ENCODE data around the gene SPDYE6. TPM values are rescaled to one million over a fixed set of nuclear protein-coding genes. Genes with fewer than 3 reads are reported as not detected.
"Not testable (repeated sequence)": the region's sequence is repeated elsewhere in the genome, so short reads cannot be mapped to it uniquely, and the experiment has no call there.

SPDYE6 gene
- total RNA-seq, 2 experiments from 2014 or later: not detected

GRCh38 chr7:102390697-102391484 lies 34.6 kb upstream of the SPDYE6 start:
- H3K27me3 Mint-ChIP-seq (ENCODE audit: low read depth): no peaks in the 10 kb centered on the region
- peaks cover 8% of the 10 kb centered on the region for H3K36me3 Mint-ChIP-seq (ENCODE audit: low read depth)
- H3K4me1 Mint-ChIP-seq (ENCODE audit: low read depth): peaks cover 5% of the 10 kb centered on the region
- CTCF ChIA-PET: interaction anchor here (1.1 to 1.9 kb wide), 10 partner anchors 14 to 118 kb away, joined by 3 to 16 read pairs (median 4); no protein-coding TSS in a partner anchor
- no peak overlapping the region for H3K4me3 Mint-ChIP-seq
- peak; percentile 77 for DNase-seq
- intact Hi-C loops (cut with micrococcal nuclease): loop anchor here (1.0 to 2.0 kb wide), 3 partner anchors 107 to 848 kb away; no protein-coding TSS in a partner anchor
- no peaks in the 10 kb centered on the region for H3K9me3 Mint-ChIP-seq
- H3K27ac Mint-ChIP-seq: no peak overlapping the region

- Mint-ChIP-seq H3K9me3 (no peaks in the 10 kb centered on the region), H3K27ac (no peak overlapping the region), H3K36me3 (ENCODE audit: low read depth) (peaks cover 8% of the 10 kb centered on the region), H3K27me3 (ENCODE audit: low read depth) (no peaks in the 10 kb centered on the region), H3K4me1 (ENCODE audit: low read depth) (no peaks in the 10 kb centered on the region), H3K4me3 (no peak overlapping the region)
- CTCF ChIA-PET: interaction anchor here (0.7 to 1.3 kb wide), 3 partner anchors 78 to 117 kb away, joined by 3 to 4 read pairs (median 3); no protein-coding TSS in a partner anchor
- intact Hi-C loops (cut with micrococcal nuclease): loop anchor here (1.0 to 2.0 kb wide), 3 partner anchors 106 to 847 kb away; no protein-coding TSS in a partner anchor
- no peak for DNase-seq
Observed at GRCh38 chr7:102389810-102390209, 33.6 kb upstream of the SPDYE6 start.

- Mint-ChIP-seq H3K27me3 (ENCODE audit: low read depth) (no peaks in the 10 kb centered on the region), H3K36me3 (ENCODE audit: low read depth) (peaks cover 11% of the 10 kb centered on the region), H3K4me1 (ENCODE audit: low read depth) (no peaks in the 10 kb centered on the region), H3K9me3 (no peaks in the 10 kb centered on the region), H3K27ac (no peak overlapping the region), H3K4me3 (no peak overlapping the region)
- CTCF ChIA-PET: no interaction called here
- no peak for DNase-seq
- intact Hi-C loops (cut with micrococcal nuclease): no loop called here
Observed at GRCh38 chr7:102387064-102387463, 30.8 kb upstream of the SPDYE6 start.

- intact Hi-C loops (cut with micrococcal nuclease); H3K9me3 Mint-ChIP-seq; DNase-seq; H3K27me3 Mint-ChIP-seq (ENCODE audit: low read depth); H3K4me3 Mint-ChIP-seq; H3K4me1 Mint-ChIP-seq (ENCODE audit: low read depth); H3K27ac Mint-ChIP-seq: not testable (repeated sequence)
- CTCF ChIA-PET: interaction anchor here (0.6 kb wide), 1 partner anchor 87 kb away, joined by 3 read pairs; no protein-coding TSS in a partner anchor
- peaks cover 30% of the 10 kb centered on the region for H3K36me3 Mint-ChIP-seq (ENCODE audit: low read depth)
Observed at GRCh38 chr7:102381696-102382425, 25.6 kb upstream of the SPDYE6 start.

GRCh38 chr7:102380837-102381236 lies 24.6 kb upstream of the SPDYE6 start:
- CTCF ChIA-PET: interaction anchor here (0.6 kb wide), 2 partner anchors 86 to 812 kb away, joined by 3 to 6 read pairs; no protein-coding TSS in a partner anchor
- intact Hi-C loops (cut with micrococcal nuclease); H3K27me3 Mint-ChIP-seq (ENCODE audit: low read depth); H3K4me3 Mint-ChIP-seq; H3K9me3 Mint-ChIP-seq; DNase-seq; H3K27ac Mint-ChIP-seq; H3K4me1 Mint-ChIP-seq (ENCODE audit: low read depth): not testable (repeated sequence)
- peaks cover 27% of the 10 kb centered on the region for H3K36me3 Mint-ChIP-seq (ENCODE audit: low read depth)

GRCh38 chr7:102376964-102377466 lies 20.8 kb upstream of the SPDYE6 start:
- Mint-ChIP-seq H3K27ac (no peak overlapping the region), H3K36me3 (ENCODE audit: low read depth) (peaks cover 23% of the 10 kb centered on the region), H3K4me1 (ENCODE audit: low read depth) (peaks cover 6% of the 10 kb centered on the region), H3K4me3 (no peak overlapping the region), H3K27me3 (ENCODE audit: low read depth) (no peaks in the 10 kb centered on the region), H3K9me3 (no peaks in the 10 kb centered on the region)
- CTCF ChIA-PET: no interaction called here
- intact Hi-C loops (cut with micrococcal nuclease): no loop called here
- DNase-seq: no peak

GRCh38 chr7:102372796-102373195 lies 16.6 kb upstream of the SPDYE6 start:
- peaks cover 23% of the 10 kb centered on the region for H3K36me3 Mint-ChIP-seq (ENCODE audit: low read depth)
- intact Hi-C loops (cut with micrococcal nuclease): not testable (repeated sequence)
- CTCF ChIA-PET: interaction anchor here (0.6 kb wide), 1 partner anchor 516 kb away, joined by 3 read pairs; no protein-coding TSS in a partner anchor

GRCh38 chr7:102370038-102370437 lies 13.8 kb upstream of the SPDYE6 start:
- intact Hi-C loops (cut with micrococcal nuclease); H3K27me3 Mint-ChIP-seq (ENCODE audit: low read depth); H3K4me3 Mint-ChIP-seq; H3K9me3 Mint-ChIP-seq; H3K27ac Mint-ChIP-seq; DNase-seq; CTCF ChIA-PET: not testable (repeated sequence)
- H3K4me1 Mint-ChIP-seq (ENCODE audit: low read depth): peaks cover 32% of the 10 kb centered on the region
- H3K36me3 Mint-ChIP-seq (ENCODE audit: low read depth): peaks cover 22% of the 10 kb centered on the region

More at GRCh38 chr7:102372796-102373195, 16.6 kb upstream of the SPDYE6 start:
- not testable (repeated sequence) for H3K9me3 Mint-ChIP-seq; DNase-seq; H3K4me3 Mint-ChIP-seq; H3K27ac Mint-ChIP-seq; H3K27me3 Mint-ChIP-seq (ENCODE audit: low read depth)
- peaks cover 19% of the 10 kb centered on the region for H3K4me1 Mint-ChIP-seq (ENCODE audit: low read depth)

GRCh38 chr7:102365390-102365789 lies 9.1 kb upstream of the SPDYE6 start:
- H3K27me3 Mint-ChIP-seq (ENCODE audit: low read depth); H3K27ac Mint-ChIP-seq; DNase-seq; CTCF ChIA-PET; H3K9me3 Mint-ChIP-seq: not testable (repeated sequence)
- Mint-ChIP-seq H3K36me3 (ENCODE audit: low read depth) (peaks cover 13% of the 10 kb centered on the region), H3K4me1 (ENCODE audit: low read depth) (peaks cover 28% of the 10 kb centered on the region), H3K4me3 (peak overlapping the region; percentile 36)
- intact Hi-C loops (cut with micrococcal nuclease): loop anchor here (10.0 kb wide), 1 partner anchor 551 kb away; the partner anchor contains the start of gene CUX1

- not testable (repeated sequence) for H3K9me3 Mint-ChIP-seq; H3K27me3 Mint-ChIP-seq (ENCODE audit: low read depth); H3K36me3 Mint-ChIP-seq (ENCODE audit: low read depth)
- intact Hi-C loops (cut with micrococcal nuclease): loop anchor here (5.0 to 10.0 kb wide), 3 partner anchors 68 to 550 kb away; partner anchors contain the start of genes ALKBH4, CUX1, LRWD1 and ORAI2
- Mint-ChIP-seq H3K4me3 (peak overlapping the region; percentile 93), H3K27ac (peak overlapping the region; percentile 66), H3K4me1 (ENCODE audit: low read depth) (peaks cover 25% of the 10 kb centered on the region)
- CTCF ChIA-PET: interaction anchor here (1.6 kb wide), 1 partner anchor 77 kb away, joined by 4 read pairs; no protein-coding TSS in a partner anchor
- DNase-seq: peak; percentile 8
Observed at GRCh38 chr7:102364394-102364886, 8.2 kb upstream of the SPDYE6 start.

- DNase-seq: peak; percentile 97
- intact Hi-C loops (cut with micrococcal nuclease): loop anchor here (1.0 to 10.0 kb wide), 5 partner anchors 33 to 549 kb away; partner anchors contain the start of genes ALKBH4, CUX1, LRWD1 and ORAI2
- H3K27me3 Mint-ChIP-seq (ENCODE audit: low read depth); H3K36me3 Mint-ChIP-seq (ENCODE audit: low read depth); H3K9me3 Mint-ChIP-seq: not testable (repeated sequence)
- Mint-ChIP-seq H3K4me1 (ENCODE audit: low read depth) (peaks cover 25% of the 10 kb centered on the region), H3K27ac (peak overlapping the region; percentile 72), H3K4me3 (peak overlapping the region; percentile 93)
- CTCF ChIA-PET: interaction anchor here (1.6 kb wide), 1 partner anchor 76 kb away, joined by 4 read pairs; no protein-coding TSS in a partner anchor
Observed at GRCh38 chr7:102363549-102364393, 7.5 kb upstream of the SPDYE6 start.

Measured in activated naive CD4-positive, alpha-beta T cell treated with anti-CD3 and anti-CD28 coated beads for 36 hours (primary cell).